GM12878 (cell line): ENCODE measurements around the gene LDHA. TPM values are rescaled to one million over a fixed set of nuclear protein-coding genes. Genes with fewer than 3 reads are reported as not detected.

ENCODE experiments used
- ATAC-seq: fragments of 200-7000 bp; cut with Tn5 transposase; 3 replicates; pipeline ENCODE4 v1.9.1; 2020; ENCODE audit warnings: mild to moderate bottlenecking, moderate library complexity
- BruUV-seq: library from RNA; stranded (reverse); fragments of 400-500 nt; replicated peaks from 2 replicates; lab custom pipeline; 2021; lab: Mats Ljungman, UMichigan
- CTCF ChIA-PET: fragments of 300-600 bp; sonication (Branson Sonifier 250); formaldehyde crosslinking; extraction: SDS; loops from one replicate; lab custom pipeline; 2021; ENCODE audit warnings: inconsistent platforms; lab: Yijun Ruan, JAX
- POLR2A ChIA-PET: fragments of 350-600 bp; formaldehyde crosslinking; extraction: SDS; loops from one replicate; lab custom pipeline; 2021; ENCODE audit warnings: inconsistent platforms; lab: Charles Lee
- RAD21 ChIA-PET: fragments of 300-600 bp; sonication (Branson Sonifier 250); formaldehyde crosslinking; loops from one replicate; lab custom pipeline; 2023; ENCODE audit warnings: antibody characterized with exemption; ENCODE audit not compliant: unreplicated experiment; lab: Charles Lee
- SMC1A ChIA-PET: fragments of 300-600 bp; sonication (Branson Sonifier 250); formaldehyde crosslinking; loops from one replicate; lab custom pipeline; 2023; ENCODE audit not compliant: unreplicated experiment, uncharacterized antibody; lab: Charles Lee
- DNase-seq: peaks from one replicate; pipeline ENCODE4 v3.0.0-alpha.2; 2011; ENCODE audit warnings: low read depth, low spot score
- FAIRE-seq: peaks from 3 replicates; lab custom pipeline; 2011; peaks lifted over from hg19 to GRCh38; lab: Jason Lieb, UNC
- H2AFZ ChIP-seq: 2 replicates; pipeline ENCODE4 v1.6.0; 2011; ENCODE audit warnings: low read depth, low read length, control low read depth; ENCODE audit not compliant: control insufficient read depth
- H3K27ac ChIP-seq: 2 replicates; pipeline ENCODE4 v1.5.1; 2011; ENCODE audit warnings: control low read depth; ENCODE audit not compliant: control insufficient read depth, insufficient read depth
- H3K27me3 ChIP-seq, 2 experiments: replicated peaks in 1 of 2; 2 replicates each; pipeline versions ENCODE4 v1.6.0 to v1.6.1; 2011; ENCODE audit warnings: low read length in 1 of 2; ENCODE audit not compliant: control insufficient read depth in 2 of 2, insufficient read depth in 2 of 2
- H3K36me3 ChIP-seq, 2 experiments: 2 replicates each; pipeline ENCODE4 v1.5.1; 2011; ENCODE audit warnings: low read length in 1 of 2; ENCODE audit not compliant: control insufficient read depth in 2 of 2, insufficient read depth in 2 of 2
- H3K4me1 ChIP-seq: 2 replicates; pipeline ENCODE4 v1.6.1; 2011; ENCODE audit warnings: mild to moderate bottlenecking, low read length, moderate library complexity, mixed read lengths; ENCODE audit not compliant: control insufficient read depth, insufficient read depth
- H3K4me2 ChIP-seq: 2 replicates; pipeline ENCODE4 v1.6.0; 2011; ENCODE audit warnings: control low read depth; ENCODE audit not compliant: control insufficient read depth, insufficient read depth
- H3K4me3 ChIP-seq: fragments of 200-600 bp; sonication (generic); 2 replicates; pipeline ENCODE4 v1.5.1; 2016
- H3K79me2 ChIP-seq: 2 replicates; pipeline ENCODE4 v1.6.0; 2011; ENCODE audit warnings: low read length; ENCODE audit not compliant: control insufficient read depth, insufficient read depth
- H3K9ac ChIP-seq: 2 replicates; pipeline ENCODE4 v1.8.0; 2011; ENCODE audit warnings: low read length, control low read depth, mixed read lengths; ENCODE audit not compliant: control insufficient read depth, insufficient read depth
- H3K9me3 ChIP-seq: replicated peaks from 3 replicates; pipeline ENCODE4 v1.5.1; 2011; ENCODE audit warnings: mild to moderate bottlenecking, low read length; ENCODE audit not compliant: control insufficient read depth, insufficient read depth
- H4K20me1 ChIP-seq: 2 replicates; pipeline ENCODE4 v1.6.0; 2011; ENCODE audit not compliant: control insufficient read depth, insufficient read depth
- EED ChIP-seq: sonication (generic); IDR thresholded peaks from 2 replicates; pipeline ENCODE4 v1.6.1; 2016; ENCODE audit warnings: antibody characterized with exemption, low read depth
- EZH2 ChIP-seq: IDR thresholded peaks from 2 replicates; pipeline ENCODE4 v1.6.1; 2012; ENCODE audit warnings: low read depth, mild to moderate bottlenecking, control low read depth, inconsistent platforms, low read length, borderline replicate concordance; ENCODE audit not compliant: control insufficient read depth
- NR2F1 ChIP-seq: fragments of 450-650 bp; conservative IDR thresholded peaks from 2 replicates; pipeline ENCODE4 v1.6.1; 2017; ENCODE audit warnings: mild to moderate bottlenecking
- RUNX3 ChIP-seq: IDR thresholded peaks from 2 replicates; pipeline ENCODE4 v1.6.1; 2012; ENCODE audit warnings: low read length, inconsistent platforms
- SREBF2 ChIP-seq: IDR thresholded peaks from 2 replicates; pipeline ENCODE4 v1.6.1; 2012; ENCODE audit warnings: mild to moderate bottlenecking, low read length
- USF2 ChIP-seq: IDR thresholded peaks from 2 replicates; pipeline ENCODE4 v1.6.1; 2011; ENCODE audit warnings: low read depth, low read length, improper control_type of control experiment, borderline replicate concordance
- ZNF622 ChIP-seq: fragments of 450-650 bp; IDR thresholded peaks from 2 replicates; pipeline ENCODE4 v1.6.1; 2017; ENCODE audit warnings: mild to moderate bottlenecking, inconsistent platforms
- WGBS: methylation state at CpG from one replicate; pipeline ENCODE4 v1.1.6; 2016; ENCODE audit warnings: low lambda C conversion rate; ENCODE audit not compliant: insufficient replicate concordance, insufficient coverage; ENCODE audit errors: missing lambda C conversion rate; 5-methylcytosine and 5-hydroxymethylcytosine counted together
- in situ Hi-C: fragments of 300-500 bp; cut with MboI; formaldehyde crosslinking; loops from 9 replicates; pipeline ENCODE4 v1.14.3; 2018; ENCODE audit warnings: mixed read lengths
- intact Hi-C: fragments of 100-400 bp; cut with micrococcal nuclease; formaldehyde crosslinking; loops from one replicate; pipeline ENCODE4 v1.14.2; 2022; ENCODE audit not compliant: unreplicated experiment
- polyA plus RNA-seq, 11 experiments: library from polyadenylated mRNA; depleted of rRNA in 4 of 11; unstranded in 6 of 11; stranded (reverse) in 5 of 11; fragments of >200 nt; fragmentation: Nextera tagmentation in 4 of 11; fragmentation: Illumina TruSeq in 1 of 11; extraction: Ambion mirVana in 4 of 11; extraction: Trizol in 1 of 11; gene quantifications; 1 replicate in 1 of 11; 2 replicates in 10 of 11; pipeline versions ENCODE4 v1.2.1 to v1.2.3, GENCODE V29; 2011 to 2016; ENCODE audit warnings: inconsistent platforms in 2 of 11, missing spikeins in 2 of 11, low read depth in 1 of 11
- total RNA-seq, 4 experiments: library from RNA; depleted of rRNA in 3 of 4; stranded (reverse); fragments of >200 nt in 3 of 4; fragmentation: Illumina TruSeq in 1 of 4; extraction: Trizol in 1 of 4; gene quantifications; 2 replicates each; pipeline versions ENCODE4 v1.2.1 to v1.2.3, GENCODE V29; 2013 to 2021
- TF ChIP-seq, protein P1 (sequence below): fragments of 150-350 bp; IDR thresholded peaks from 2 replicates; pipeline ENCODE4 v1.6.1; 2014; ENCODE audit warnings: mild to moderate bottlenecking, low read depth, low read length

The LDHA gene
- total and polyA plus RNA-seq, 10 of the 15 experiments (the other 5 are each of a cell fraction or from before 2014, with no cell fraction given): 773 to 2,300 (median 1,367) TPM

- peaks cover 8% of the 10 kb centered on the region; the same call in 1 of the 2 replicates for H4K20me1 ChIP-seq
- H3K79me2 ChIP-seq: peaks cover 41% of the 10 kb centered on the region
- BruUV-seq: no TSS peak
- H3K4me2 ChIP-seq: no peak overlapping the region
- ChIA-PET SMC1A (interaction anchor here (1.1 to 7.1 kb wide), 2 partner anchors 9 to 149 kb away, joined by 3 to 83 read pairs; no protein-coding TSS in a partner anchor), CTCF (interaction anchor here (0.6 to 4.3 kb wide), 3 partner anchors 141 to 149 kb away, joined by 3 to 31 read pairs (median 3); no protein-coding TSS in a partner anchor), RAD21 (interaction anchor here (1.2 kb wide), 1 partner anchor 9 kb away, joined by 3 read pairs; no protein-coding TSS in a partner anchor), POLR2A (interaction anchor here (0.6 to 7.0 kb wide), 4 partner anchors 11 to 501 kb away, joined by 3 to 95 read pairs (median 3); partner anchors contain the start of gene TSG101)
- in situ Hi-C loops: no loop called here
- no peak overlapping the region for H2AFZ ChIP-seq
- peak; percentile 61 for TF ChIP-seq RUNX3
- TF ChIP-seq EZH2: no peak
- no peak for TF ChIP-seq USF2
- TF ChIP-seq, protein P1, sequence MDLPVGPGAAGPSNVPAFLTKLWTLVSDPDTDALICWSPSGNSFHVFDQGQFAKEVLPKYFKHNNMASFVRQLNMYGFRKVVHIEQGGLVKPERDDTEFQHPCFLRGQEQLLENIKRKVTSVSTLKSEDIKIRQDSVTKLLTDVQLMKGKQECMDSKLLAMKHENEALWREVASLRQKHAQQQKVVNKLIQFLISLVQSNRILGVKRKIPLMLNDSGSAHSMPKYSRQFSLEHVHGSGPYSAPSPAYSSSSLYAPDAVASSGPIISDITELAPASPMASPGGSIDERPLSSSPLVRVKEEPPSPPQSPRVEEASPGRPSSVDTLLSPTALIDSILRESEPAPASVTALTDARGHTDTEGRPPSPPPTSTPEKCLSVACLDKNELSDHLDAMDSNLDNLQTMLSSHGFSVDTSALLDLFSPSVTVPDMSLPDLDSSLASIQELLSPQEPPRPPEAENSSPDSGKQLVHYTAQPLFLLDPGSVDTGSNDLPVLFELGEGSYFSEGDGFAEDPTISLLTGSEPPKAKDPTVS: no peak
- no peak for TF ChIP-seq SREBF2
- no peak for TF ChIP-seq NR2F1
- no peak for TF ChIP-seq ZNF622
- TF ChIP-seq EED: 0 out of 2 replicates have a peak, but pooled peaks have one; percentile 46
- H3K4me1 ChIP-seq: peaks cover 15% of the 10 kb centered on the region
- H3K9ac ChIP-seq: no peak overlapping the region
- intact Hi-C loops: loop anchor here (10.0 kb wide), 1 partner anchor 132 kb away; the partner anchor contains the start of gene TSG101
- no peaks in the 10 kb centered on the region for H3K27me3 ChIP-seq
- DNase-seq (no peak), FAIRE-seq (no peak), ATAC-seq (no peak)
- 68% methylated on average over 4 of the region's 4 CpGs for WGBS
- H3K27ac ChIP-seq: no peak overlapping the region
- no peaks in the 10 kb centered on the region; the same call in 2 of the 3 replicates for H3K9me3 ChIP-seq
- peaks cover 2 to 13% of the 10 kb centered on the region in 2 experiments; a peak in 3 of 4 replicates for H3K36me3 ChIP-seq
- no peak overlapping the region for H3K4me3 ChIP-seq
Measured at GRCh38 chr11:18392434-18393321, 1.7 kb upstream of the LDHA start.
